Uterus (tissue), 4 donors: ENCODE data around the gene ETF1. TPM values are rescaled to one million over a fixed set of nuclear protein-coding genes. Genes with fewer than 3 reads are reported as not detected.

ENCODE experiments used
- DNase-seq, 2 donors: peaks; one replicate each; pipeline ENCODE4 v3.0.0-alpha.2; 2019 to 2020
- H3K27ac ChIP-seq, 2 donors: fragments of 200-600 bp; sonication (generic); 1 replicate in 1 of 2; 2 replicates in 1 of 2; pipeline ENCODE4 v1.5.1; 2016 to 2018
- H3K27me3 ChIP-seq, 2 donors: fragments of 200-600 bp; sonication (generic); one replicate each; pipeline ENCODE4 v1.5.1; 2018 to 2019; ENCODE audit warnings: control low read depth in 1 of 2
- H3K36me3 ChIP-seq, 2 donors: fragments of 200-600 bp; sonication (generic); one replicate each; pipeline ENCODE4 v1.5.1; 2019; ENCODE audit warnings: control low read depth in 1 of 2
- H3K4me1 ChIP-seq, 2 donors: fragments of 200-600 bp; sonication (generic); one replicate each; pipeline ENCODE4 v1.5.1; 2018 to 2019; ENCODE audit warnings: control low read depth in 1 of 2
- H3K4me3 ChIP-seq, 2 donors: fragments of 200-600 bp; sonication (generic); 1 replicate in 1 of 2; 2 replicates in 1 of 2; pipeline ENCODE4 v1.5.1; 2018 to 2019; ENCODE audit warnings: mild to moderate bottlenecking in 1 of 2
- H3K9me3 ChIP-seq, 2 donors: fragments of 200-600 bp; sonication (generic); one replicate each; pipeline ENCODE4 v1.5.1; 2019; ENCODE audit warnings: control low read depth in 1 of 2
- POLR2A ChIP-seq, 2 donors: fragments of 450-650 bp; IDR thresholded peaks; one replicate each; pipeline ENCODE4 v1.6.1; 2016; ENCODE audit warnings: antibody characterized with exemption in 2 of 2, mild to moderate bottlenecking in 1 of 2, moderate library complexity in 1 of 2
- intact Hi-C: fragments of 100-400 bp; cut with DNase I; formaldehyde crosslinking; loops from one replicate; pipeline ENCODE4 v1.15.1; 2023; ENCODE audit warnings: low total_unique reads
- total RNA-seq, 4 donors: library from RNA; depleted of rRNA in 3 of 4; stranded (reverse); fragments of >200 nt in 3 of 4; gene quantifications; one replicate each; pipeline versions ENCODE4 v1.1.0 to v1.2.4, GENCODE V29; 2014 to 2023
- TF ChIP-seq, protein P1 (sequence below), 4 experiments: fragments of 200-600 bp in 2 of 4; fragments of 450-650 bp in 2 of 4; sonication (generic) in 2 of 4; IDR thresholded peaks; one replicate each; pipeline ENCODE4 v1.5.1; 2016 to 2019; ENCODE audit warnings: antibody characterized with exemption in 4 of 4, mild to moderate bottlenecking in 2 of 4, moderate library complexity in 1 of 4
- donor health status: DM: yes; HTN: yes; CAD: no.

ETF1 gene
- total RNA-seq, 4 donors from 2014 or later = 40.9 to 129 (median 87.8) TPM

DNA sequence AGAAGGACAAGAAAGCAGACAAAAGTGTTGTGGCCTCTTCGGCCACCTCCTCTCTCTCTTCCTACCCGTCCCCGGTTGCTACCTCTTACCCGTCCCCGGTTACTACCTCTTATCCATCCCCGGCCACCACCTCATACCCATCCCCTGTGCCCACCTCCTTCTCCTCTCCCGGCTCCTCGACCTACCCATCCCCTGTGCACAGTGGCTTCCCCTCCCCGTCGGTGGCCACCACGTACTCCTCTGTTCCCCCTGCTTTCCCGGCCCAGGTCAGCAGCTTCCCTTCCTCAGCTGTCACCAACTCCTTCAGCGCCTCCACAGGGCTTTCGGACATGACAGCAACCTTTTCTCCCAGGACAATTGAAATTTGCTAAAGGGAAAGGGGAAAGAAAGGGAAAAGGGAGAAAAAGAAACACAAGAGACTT, 75.3 kb downstream of the ETF1 start:
- Histone ChIP-seq H3K9me3 (no peaks in the 10 kb centered on the region), H3K27ac (peak overlapping the region in 1 of 2 donors; percentile 99), H3K4me3 (peak overlapping the region in 1 of 2 donors; percentile 69), H3K36me3 (no peaks in the 10 kb centered on the region), H3K27me3 (no peaks in the 10 kb centered on the region), H3K4me1 (peaks cover 0 to 8% of the 10 kb centered on the region in 2 donors)
- intact Hi-C loops = no loop called here
- no peak for DNase-seq
- no peak for TF ChIP-seq POLR2A (IDR thresholded peaks at IDR 0.05)

DNA sequence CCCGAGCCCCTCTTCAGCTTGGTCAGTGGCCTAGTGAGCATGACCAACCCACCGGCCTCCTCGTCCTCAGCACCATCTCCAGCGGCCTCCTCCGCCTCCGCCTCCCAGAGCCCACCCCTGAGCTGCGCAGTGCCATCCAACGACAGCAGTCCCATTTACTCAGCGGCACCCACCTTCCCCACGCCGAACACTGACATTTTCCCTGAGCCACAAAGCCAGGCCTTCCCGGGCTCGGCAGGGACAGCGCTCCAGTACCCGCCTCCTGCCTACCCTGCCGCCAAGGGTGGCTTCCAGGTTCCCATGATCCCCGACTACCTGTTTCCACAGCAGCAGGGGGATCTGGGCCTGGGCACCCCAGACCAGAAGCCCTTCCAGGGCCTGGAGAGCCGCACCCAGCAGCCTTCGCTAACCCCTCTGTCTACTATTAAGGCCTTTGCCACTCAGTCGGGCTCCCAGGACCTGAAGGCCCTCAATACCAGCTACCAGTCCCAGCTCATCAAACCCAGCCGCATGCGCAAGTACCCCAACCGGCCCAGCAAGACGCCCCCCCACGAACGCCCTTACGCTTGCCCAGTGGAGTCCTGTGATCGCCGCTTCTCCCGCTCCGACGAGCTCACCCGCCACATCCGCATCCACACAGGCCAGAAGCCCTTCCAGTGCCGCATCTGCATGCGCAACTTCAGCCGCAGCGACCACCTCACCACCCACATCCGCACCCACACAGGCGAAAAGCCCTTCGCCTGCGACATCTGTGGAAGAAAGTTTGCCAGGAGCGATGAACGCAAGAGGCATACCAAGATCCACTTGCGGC, 75.9 kb downstream of the ETF1 start:
- Histone ChIP-seq H3K4me3 (peak overlapping the region; percentile 69 to 75), H3K4me1 (peaks cover 0 to 8% of the 10 kb centered on the region in 2 donors), H3K27me3 (no peaks in the 10 kb centered on the region), H3K9me3 (no peaks in the 10 kb centered on the region), H3K36me3 (no peaks in the 10 kb centered on the region), H3K27ac (peak overlapping the region; percentile 4 to 99)
- intact Hi-C loops = no loop called here
- TF ChIP-seq, protein P1, sequence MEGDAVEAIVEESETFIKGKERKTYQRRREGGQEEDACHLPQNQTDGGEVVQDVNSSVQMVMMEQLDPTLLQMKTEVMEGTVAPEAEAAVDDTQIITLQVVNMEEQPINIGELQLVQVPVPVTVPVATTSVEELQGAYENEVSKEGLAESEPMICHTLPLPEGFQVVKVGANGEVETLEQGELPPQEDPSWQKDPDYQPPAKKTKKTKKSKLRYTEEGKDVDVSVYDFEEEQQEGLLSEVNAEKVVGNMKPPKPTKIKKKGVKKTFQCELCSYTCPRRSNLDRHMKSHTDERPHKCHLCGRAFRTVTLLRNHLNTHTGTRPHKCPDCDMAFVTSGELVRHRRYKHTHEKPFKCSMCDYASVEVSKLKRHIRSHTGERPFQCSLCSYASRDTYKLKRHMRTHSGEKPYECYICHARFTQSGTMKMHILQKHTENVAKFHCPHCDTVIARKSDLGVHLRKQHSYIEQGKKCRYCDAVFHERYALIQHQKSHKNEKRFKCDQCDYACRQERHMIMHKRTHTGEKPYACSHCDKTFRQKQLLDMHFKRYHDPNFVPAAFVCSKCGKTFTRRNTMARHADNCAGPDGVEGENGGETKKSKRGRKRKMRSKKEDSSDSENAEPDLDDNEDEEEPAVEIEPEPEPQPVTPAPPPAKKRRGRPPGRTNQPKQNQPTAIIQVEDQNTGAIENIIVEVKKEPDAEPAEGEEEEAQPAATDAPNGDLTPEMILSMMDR (IDR thresholded peaks at IDR 0.05) = no peak
- no peak for TF ChIP-seq POLR2A (IDR thresholded peaks at IDR 0.05)
- peak in 1 of 2 donors; percentile 38 for DNase-seq

DNA sequence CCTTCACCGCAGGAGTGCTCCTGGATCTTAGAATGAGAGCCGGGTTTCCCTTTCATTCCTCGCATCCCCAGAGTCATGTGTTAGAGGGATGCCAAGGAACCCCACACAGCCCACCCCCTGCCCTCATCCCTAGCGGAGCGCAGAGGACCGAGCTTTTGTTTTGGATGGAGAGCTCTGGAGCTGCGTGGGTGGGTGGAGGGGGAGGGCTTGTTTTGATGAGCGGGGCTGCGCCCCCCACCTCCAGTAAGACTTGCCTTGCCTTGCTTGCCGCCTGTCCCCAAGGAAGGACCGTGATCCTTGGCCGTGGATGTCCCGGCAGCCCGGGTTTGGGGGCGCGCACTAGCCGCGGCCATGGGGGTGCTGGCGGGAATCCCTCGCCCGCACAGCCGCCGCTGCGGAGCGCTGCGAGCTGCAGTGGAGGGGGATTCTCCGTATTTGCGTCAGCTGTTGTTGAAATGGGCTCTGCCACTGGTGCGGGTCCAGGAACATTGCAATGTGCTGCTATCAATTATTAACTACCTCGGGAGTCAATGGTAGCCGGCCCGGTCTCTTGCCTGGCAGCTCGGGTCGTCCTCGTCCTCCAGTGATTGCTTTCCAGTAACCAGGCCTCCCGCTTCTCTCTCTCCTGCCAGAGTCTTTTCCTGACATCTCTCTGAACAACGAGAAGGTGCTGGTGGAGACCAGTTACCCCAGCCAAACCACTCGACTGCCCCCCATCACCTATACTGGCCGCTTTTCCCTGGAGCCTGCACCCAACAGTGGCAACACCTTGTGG, 76.7 kb downstream of the ETF1 start:
- intact Hi-C loops = no loop called here
- Histone ChIP-seq H3K9me3 (no peaks in the 10 kb centered on the region), H3K27me3 (no peaks in the 10 kb centered on the region), H3K27ac (peak overlapping the region; percentile 4 to 99), H3K4me1 (peaks cover 0 to 8% of the 10 kb centered on the region in 2 donors), H3K4me3 (peak overlapping the region; percentile 69 to 75), H3K36me3 (no peaks in the 10 kb centered on the region)
- no peak for TF ChIP-seq POLR2A (IDR thresholded peaks at IDR 0.05)
- TF ChIP-seq, protein P1 (IDR thresholded peaks at IDR 0.05) = no peak
- peak in 1 of 2 donors; percentile 44 for DNase-seq

DNA sequence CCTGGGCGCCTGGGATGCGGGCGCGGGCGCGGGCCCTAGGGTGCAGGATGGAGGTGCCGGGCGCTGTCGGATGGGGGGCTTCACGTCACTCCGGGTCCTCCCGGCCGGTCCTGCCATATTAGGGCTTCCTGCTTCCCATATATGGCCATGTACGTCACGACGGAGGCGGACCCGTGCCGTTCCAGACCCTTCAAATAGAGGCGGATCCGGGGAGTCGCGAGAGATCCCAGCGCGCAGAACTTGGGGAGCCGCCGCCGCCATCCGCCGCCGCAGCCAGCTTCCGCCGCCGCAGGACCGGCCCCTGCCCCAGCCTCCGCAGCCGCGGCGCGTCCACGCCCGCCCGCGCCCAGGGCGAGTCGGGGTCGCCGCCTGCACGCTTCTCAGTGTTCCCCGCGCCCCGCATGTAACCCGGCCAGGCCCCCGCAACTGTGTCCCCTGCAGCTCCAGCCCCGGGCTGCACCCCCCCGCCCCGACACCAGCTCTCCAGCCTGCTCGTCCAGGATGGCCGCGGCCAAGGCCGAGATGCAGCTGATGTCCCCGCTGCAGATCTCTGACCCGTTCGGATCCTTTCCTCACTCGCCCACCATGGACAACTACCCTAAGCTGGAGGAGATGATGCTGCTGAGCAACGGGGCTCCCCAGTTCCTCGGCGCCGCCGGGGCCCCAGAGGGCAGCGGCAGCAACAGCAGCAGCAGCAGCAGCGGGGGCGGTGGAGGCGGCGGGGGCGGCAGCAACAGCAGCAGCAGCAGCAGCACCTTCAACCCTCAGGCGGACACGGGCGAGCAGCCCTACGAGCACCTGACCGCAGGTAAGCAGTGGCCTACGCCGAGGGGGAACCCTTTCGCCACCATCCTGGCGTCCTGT, 77.5 kb downstream of the ETF1 start, which contains the start of gene EGR1:
TSS of gene EGR1 (plus strand) at position 219 of the 864 bp plus-strand sequence. CDS start at position 502, 283 bp downstream.
- H3K4me3 ChIP-seq = peak within 1 kb of the TSS; percentile 69 to 75
- peaks cover 0 to 8% of the 10 kb centered on the region in 2 donors for H3K4me1 ChIP-seq
- no peaks in the 10 kb centered on the region for H3K9me3 ChIP-seq
- H3K36me3 ChIP-seq = no peaks in the 10 kb centered on the region
- DNase-seq = peak; percentile 95 to 97
- TF ChIP-seq, protein P1 (IDR thresholded peaks at IDR 0.05) = no peak
- peak; percentile 85 to 97 for TF ChIP-seq POLR2A (IDR thresholded peaks at IDR 0.05)
- H3K27me3 ChIP-seq = no peaks in the 10 kb centered on the region
- intact Hi-C loops = no loop called here
- H3K27ac ChIP-seq = peak within 1 kb of the TSS; percentile 95 to 99
